ENCODE data around the gene RPTOR.

The RPTOR gene

GRCh38 chr17:80839970-80840369 lies 295.3 kb downstream of the RPTOR start:
- Histone ChIP-seq H3K9me3 (ENCODE audit: control insufficient read depth, low read length) (no peaks in the 10 kb centered on the region), H3K27me3 (ENCODE audit: control insufficient read depth, insufficient read depth, low read length) (no peaks in the 10 kb centered on the region), H3K36me3 (ENCODE audit: control insufficient read depth, insufficient read depth, low read length) (no peaks in the 10 kb centered on the region), H3K4me1 (ENCODE audit: control insufficient read depth, insufficient read depth, low read length) (no peaks in the 10 kb centered on the region), H3K9ac (ENCODE audit: low read length) (no peak overlapping the region), H3K4me3 (ENCODE audit: low read length) (no peak overlapping the region)

- no peak overlapping the region for H3K4me3 ChIP-seq (ENCODE audit: low read length)
- H3K9ac ChIP-seq (ENCODE audit: low read length): no peak overlapping the region
- H3K36me3 ChIP-seq (ENCODE audit: control insufficient read depth, insufficient read depth, low read length): peaks cover 4% of the 10 kb centered on the region
- no peaks in the 10 kb centered on the region for H3K9me3 ChIP-seq (ENCODE audit: control insufficient read depth, low read length)
- peaks cover 6% of the 10 kb centered on the region for H3K4me1 ChIP-seq (ENCODE audit: control insufficient read depth, insufficient read depth, low read length)
- H3K27me3 ChIP-seq (ENCODE audit: control insufficient read depth, insufficient read depth, low read length): no peaks in the 10 kb centered on the region
Observed at GRCh38 chr17:80842456-80843013, 297.9 kb downstream of the RPTOR start.

GRCh38 chr17:80843741-80844156 lies 299.1 kb downstream of the RPTOR start:
- Histone ChIP-seq H3K27me3 (ENCODE audit: control insufficient read depth, insufficient read depth, low read length) (no peaks in the 10 kb centered on the region), H3K36me3 (ENCODE audit: control insufficient read depth, insufficient read depth, low read length) (peaks cover 4% of the 10 kb centered on the region), H3K9me3 (ENCODE audit: control insufficient read depth, low read length) (no peaks in the 10 kb centered on the region), H3K4me3 (ENCODE audit: low read length) (no peak overlapping the region), H3K9ac (ENCODE audit: low read length) (no peak overlapping the region), H3K4me1 (ENCODE audit: control insufficient read depth, insufficient read depth, low read length) (peaks cover 7% of the 10 kb centered on the region)

GRCh38 chr17:80844418-80844990 lies 299.9 kb downstream of the RPTOR start:
- no peak overlapping the region for H3K4me3 ChIP-seq (ENCODE audit: low read length)

DNA sequence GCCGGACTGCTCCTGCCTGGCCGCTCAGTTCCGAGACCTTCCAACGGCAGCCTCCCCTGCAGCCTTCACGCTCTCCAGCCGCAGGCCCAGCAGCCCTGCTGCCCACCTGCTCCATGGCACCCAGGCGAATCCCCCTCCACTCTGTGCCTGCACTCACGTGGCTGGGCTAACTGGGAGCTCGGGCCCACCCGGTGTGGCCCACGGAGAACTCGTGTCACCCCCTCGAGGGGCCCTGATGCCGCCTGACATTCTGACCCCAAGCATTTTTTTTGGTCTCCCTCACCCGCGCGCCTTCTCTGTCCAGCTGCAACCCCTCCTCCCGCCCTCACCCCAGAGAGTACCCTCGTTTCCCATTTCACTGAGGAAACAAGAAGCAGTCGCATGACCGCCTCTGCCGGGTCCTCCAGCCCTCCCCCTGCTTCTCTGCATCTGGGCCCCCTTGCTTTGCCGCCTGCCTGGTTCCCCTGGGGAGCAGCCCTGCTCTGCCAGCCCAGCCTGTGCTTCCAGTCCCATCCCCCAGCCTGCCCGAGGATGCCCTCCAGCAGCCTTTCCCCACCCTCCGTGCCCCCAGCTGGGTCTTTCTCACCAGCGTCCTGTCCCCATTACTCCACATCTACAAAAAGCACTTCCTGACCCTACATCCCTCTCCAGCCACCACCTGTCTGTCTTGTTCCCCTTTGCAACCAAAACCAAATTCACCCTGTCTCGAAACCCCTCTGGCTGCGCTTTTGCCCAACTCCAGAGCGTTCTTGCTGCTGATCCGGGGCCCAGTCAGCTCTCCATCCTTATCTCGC lies 300.6 kb downstream of the RPTOR start:
- H3K4me1 ChIP-seq (ENCODE audit: control insufficient read depth, insufficient read depth, low read length): peaks cover 7% of the 10 kb centered on the region
- no peaks in the 10 kb centered on the region for H3K9me3 ChIP-seq (ENCODE audit: control insufficient read depth, low read length)
- H3K36me3 ChIP-seq (ENCODE audit: control insufficient read depth, insufficient read depth, low read length): peaks cover 4% of the 10 kb centered on the region
- H3K27me3 ChIP-seq (ENCODE audit: control insufficient read depth, insufficient read depth, low read length): no peaks in the 10 kb centered on the region
- no peak overlapping the region for H3K9ac ChIP-seq (ENCODE audit: low read length)
- H3K4me3 ChIP-seq (ENCODE audit: low read length): no peak overlapping the region

More at GRCh38 chr17:80844418-80844990, 299.9 kb downstream of the RPTOR start:
- no peaks in the 10 kb centered on the region for H3K27me3 ChIP-seq (ENCODE audit: control insufficient read depth, insufficient read depth, low read length)
- H3K9me3 ChIP-seq (ENCODE audit: control insufficient read depth, low read length): no peaks in the 10 kb centered on the region
- no peak overlapping the region for H3K9ac ChIP-seq (ENCODE audit: low read length)
- H3K36me3 ChIP-seq (ENCODE audit: control insufficient read depth, insufficient read depth, low read length): peaks cover 4% of the 10 kb centered on the region
- peaks cover 7% of the 10 kb centered on the region for H3K4me1 ChIP-seq (ENCODE audit: control insufficient read depth, insufficient read depth, low read length)

- Histone ChIP-seq H3K36me3 (ENCODE audit: control insufficient read depth, insufficient read depth, low read length) (peaks cover 4% of the 10 kb centered on the region), H3K4me1 (ENCODE audit: control insufficient read depth, insufficient read depth, low read length) (peaks cover 7% of the 10 kb centered on the region), H3K4me3 (ENCODE audit: low read length) (no peak overlapping the region), H3K9me3 (ENCODE audit: control insufficient read depth, low read length) (no peaks in the 10 kb centered on the region), H3K9ac (ENCODE audit: low read length) (no peak overlapping the region), H3K27me3 (ENCODE audit: control insufficient read depth, insufficient read depth, low read length) (no peaks in the 10 kb centered on the region)
Observed at GRCh38 chr17:80845863-80846671, 301.4 kb downstream of the RPTOR start.

DNA sequence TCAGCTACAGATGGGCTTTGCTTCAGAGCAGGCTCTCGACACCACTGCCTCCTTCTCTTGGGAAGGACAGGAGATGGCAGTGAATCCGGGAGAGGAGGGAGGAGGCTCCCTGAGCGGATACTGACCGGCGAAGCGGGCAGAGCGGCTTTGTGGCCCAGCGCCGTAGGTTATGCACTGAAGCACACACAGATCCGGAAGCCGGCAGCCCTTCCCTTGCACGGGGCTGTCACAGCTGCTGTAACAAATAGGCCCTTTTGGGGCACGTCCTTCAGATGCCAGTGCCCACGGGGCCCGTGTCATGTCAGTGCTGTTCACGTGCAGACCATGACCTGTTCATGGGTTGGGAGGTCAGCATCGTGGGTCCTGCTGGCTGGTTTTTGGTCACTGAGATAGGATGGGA lies 302.3 kb downstream of the RPTOR start:
- H3K36me3 ChIP-seq (ENCODE audit: control insufficient read depth, insufficient read depth, low read length): peaks cover 4% of the 10 kb centered on the region
- no peak overlapping the region for H3K9ac ChIP-seq (ENCODE audit: low read length)
- no peaks in the 10 kb centered on the region for H3K9me3 ChIP-seq (ENCODE audit: control insufficient read depth, low read length)
- no peaks in the 10 kb centered on the region for H3K27me3 ChIP-seq (ENCODE audit: control insufficient read depth, insufficient read depth, low read length)
- H3K4me3 ChIP-seq (ENCODE audit: low read length): no peak overlapping the region
- H3K4me1 ChIP-seq (ENCODE audit: control insufficient read depth, insufficient read depth, low read length): peaks cover 7% of the 10 kb centered on the region

DNA sequence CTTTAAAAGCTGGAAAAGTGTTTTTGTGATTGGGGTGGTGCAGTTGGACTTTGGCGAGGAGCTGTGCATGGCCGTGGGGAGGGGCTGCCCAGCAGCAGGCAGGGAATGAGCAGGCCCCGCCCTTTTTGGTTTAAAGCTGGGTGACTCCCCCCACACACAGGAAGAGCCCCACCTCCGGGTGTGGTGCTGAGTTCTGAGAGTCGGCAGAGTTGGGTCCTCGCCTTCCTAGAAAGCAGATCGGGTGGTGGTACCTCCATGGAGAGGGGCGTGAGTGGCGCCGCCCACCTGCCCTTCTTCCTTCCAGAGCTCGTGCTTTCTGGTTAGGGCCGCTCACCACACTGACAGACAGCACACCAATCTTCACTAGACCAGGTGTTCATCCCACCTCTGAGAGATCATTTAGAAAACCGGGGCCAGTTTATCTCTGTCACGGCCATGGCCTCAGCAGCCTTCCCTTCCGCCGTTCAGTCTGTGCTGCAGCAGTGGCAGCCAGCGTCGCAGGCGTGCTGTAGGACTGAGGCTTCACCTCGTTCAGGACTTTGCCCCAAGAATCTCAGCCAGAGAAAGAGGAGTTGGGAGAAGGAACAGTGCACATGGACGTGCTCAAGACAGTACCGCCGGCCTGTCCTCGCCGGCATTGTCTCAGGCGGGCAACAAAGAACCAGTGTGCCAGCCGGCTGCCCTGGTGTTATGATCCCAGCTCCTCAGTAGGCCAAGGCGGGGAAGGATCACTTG lies 303.0 kb downstream of the RPTOR start:
- Histone ChIP-seq H3K9ac (ENCODE audit: low read length) (no peak overlapping the region), H3K4me3 (ENCODE audit: low read length) (no peak overlapping the region), H3K9me3 (ENCODE audit: control insufficient read depth, low read length) (no peaks in the 10 kb centered on the region), H3K4me1 (ENCODE audit: control insufficient read depth, insufficient read depth, low read length) (peaks cover 7% of the 10 kb centered on the region), H3K27me3 (ENCODE audit: control insufficient read depth, insufficient read depth, low read length) (no peaks in the 10 kb centered on the region), H3K36me3 (ENCODE audit: control insufficient read depth, insufficient read depth, low read length) (peaks cover 4% of the 10 kb centered on the region)

GRCh38 chr17:80848449-80849102 lies 303.9 kb downstream of the RPTOR start:
- peaks cover 4% of the 10 kb centered on the region for H3K36me3 ChIP-seq (ENCODE audit: control insufficient read depth, insufficient read depth, low read length)
- no peak overlapping the region for H3K9ac ChIP-seq (ENCODE audit: low read length)
- no peak overlapping the region for H3K4me3 ChIP-seq (ENCODE audit: low read length)
- no peaks in the 10 kb centered on the region for H3K9me3 ChIP-seq (ENCODE audit: control insufficient read depth, low read length)
- H3K27me3 ChIP-seq (ENCODE audit: control insufficient read depth, insufficient read depth, low read length): no peaks in the 10 kb centered on the region
- peaks cover 7% of the 10 kb centered on the region for H3K4me1 ChIP-seq (ENCODE audit: control insufficient read depth, insufficient read depth, low read length)

DNA sequence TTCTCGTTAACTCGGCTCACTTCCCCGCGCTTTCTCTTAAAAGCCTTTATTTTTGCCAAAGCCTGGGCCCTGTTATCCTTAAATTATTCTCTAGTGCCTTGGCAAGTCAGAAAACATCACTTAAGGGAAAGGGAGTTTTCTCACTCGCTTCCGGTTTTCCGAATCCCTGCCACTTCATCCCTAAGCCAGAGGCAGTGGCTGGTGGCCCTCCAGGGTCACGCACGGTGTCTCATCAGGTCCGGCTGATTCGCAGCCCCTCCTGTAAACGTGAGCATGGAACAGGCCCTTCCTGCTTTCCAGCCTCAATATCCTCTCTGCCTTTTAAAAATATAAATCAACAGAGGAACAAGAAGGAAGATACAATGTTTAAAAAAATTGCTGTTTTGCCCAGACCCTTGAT lies 304.5 kb downstream of the RPTOR start:
- Histone ChIP-seq H3K36me3 (ENCODE audit: control insufficient read depth, insufficient read depth, low read length) (peaks cover 4% of the 10 kb centered on the region), H3K27me3 (ENCODE audit: control insufficient read depth, insufficient read depth, low read length) (no peaks in the 10 kb centered on the region)

GRCh38 chr17:80850109-80850508 lies 305.5 kb downstream of the RPTOR start:
- H3K36me3 ChIP-seq (ENCODE audit: control insufficient read depth, insufficient read depth, low read length): peaks cover 4% of the 10 kb centered on the region
- no peaks in the 10 kb centered on the region for H3K27me3 ChIP-seq (ENCODE audit: control insufficient read depth, insufficient read depth, low read length)
- no peak overlapping the region for H3K4me3 ChIP-seq (ENCODE audit: low read length)
- no peak overlapping the region for H3K9ac ChIP-seq (ENCODE audit: low read length)
- no peaks in the 10 kb centered on the region for H3K9me3 ChIP-seq (ENCODE audit: control insufficient read depth, low read length)
- peaks cover 7% of the 10 kb centered on the region for H3K4me1 ChIP-seq (ENCODE audit: control insufficient read depth, insufficient read depth, low read length)

More for the DNA sequence above, 304.5 kb downstream of the RPTOR start:
- no peak overlapping the region for H3K4me3 ChIP-seq (ENCODE audit: low read length)
- H3K9me3 ChIP-seq (ENCODE audit: control insufficient read depth, low read length): no peaks in the 10 kb centered on the region
- peaks cover 7% of the 10 kb centered on the region for H3K4me1 ChIP-seq (ENCODE audit: control insufficient read depth, insufficient read depth, low read length)
- no peak overlapping the region for H3K9ac ChIP-seq (ENCODE audit: low read length)
